Natural killer cell (primary cell): Measurements from ENCODE around the gene HUS1. TPM values are rescaled to one million over a fixed set of nuclear protein-coding genes. Genes with fewer than 3 reads are reported as not detected.

ENCODE experiments used
- ATAC-seq, 3 donors: fragments of 150-1000 bp in 2 of 3; fragments of 200-7000 bp in 1 of 3; cut with Tn5 transposase; 1 replicate in 1 of 3; 2 replicates in 2 of 3; pipeline ENCODE4 v1.10.0; 2021; ENCODE audit warnings: mild to moderate bottlenecking in 2 of 3, moderate library complexity in 2 of 3
- DNase-seq, 2 donors: peaks; one replicate each; pipeline versions ENCODE4 v3.0.0 to v3.0.0-alpha.2; 2013 to 2021; ENCODE audit warnings: mixed read lengths in 1 of 2
- H3K27ac ChIP-seq: one replicate; pipeline ENCODE4 v1.5.1; 2013; ENCODE audit warnings: mild to moderate bottlenecking, low read length
- H3K27me3 ChIP-seq: one replicate; pipeline ENCODE4 v1.6.1; 2013; ENCODE audit warnings: low read length; ENCODE audit not compliant: control insufficient read depth, insufficient read depth
- H3K36me3 ChIP-seq: one replicate; pipeline ENCODE4 v1.6.1; 2013; ENCODE audit warnings: low read length; ENCODE audit not compliant: control insufficient read depth, insufficient read depth
- H3K4me1 ChIP-seq: one replicate; pipeline ENCODE4 v1.6.1; 2013; ENCODE audit warnings: low read length; ENCODE audit not compliant: control insufficient read depth, insufficient read depth
- H3K4me3 ChIP-seq: one replicate; pipeline ENCODE4 v1.5.1; 2013; ENCODE audit warnings: low read length
- H3K9me3 ChIP-seq: one replicate; pipeline ENCODE4 v1.6.1; 2013; ENCODE audit warnings: low read length; ENCODE audit not compliant: control insufficient read depth, insufficient read depth
- H3K27ac Mint-ChIP-seq, 2 donors: one replicate each; pipeline ENCODE4 v1.8.0; 2022; ENCODE audit warnings: mild to moderate bottlenecking in 2 of 2, mixed read lengths in 2 of 2, moderate library complexity in 1 of 2
- H3K27me3 Mint-ChIP-seq, 2 donors: one replicate each; pipeline ENCODE4 v1.8.0; 2022; ENCODE audit warnings: low read depth in 2 of 2, mixed read lengths in 2 of 2
- H3K36me3 Mint-ChIP-seq: one replicate; pipeline ENCODE4 v1.8.0; 2022; ENCODE audit warnings: mixed read lengths
- H3K4me1 Mint-ChIP-seq, 2 donors: one replicate each; pipeline ENCODE4 v1.8.0; 2022; ENCODE audit warnings: mixed read lengths in 2 of 2
- H3K4me3 Mint-ChIP-seq: one replicate; pipeline ENCODE4 v1.8.0; 2022; ENCODE audit warnings: mild to moderate bottlenecking, moderate library complexity, mixed read lengths
- H3K9me3 Mint-ChIP-seq, 2 donors: one replicate each; pipeline ENCODE4 v1.8.0; 2022; ENCODE audit warnings: mixed read lengths in 2 of 2
- CTCF ChIP-seq: fragments of 200-600 bp; IDR thresholded peaks from one replicate; pipeline ENCODE4 v1.8.0; 2022; ENCODE audit warnings: antibody characterized with exemption
- WGBS: methylation state at CpG from one replicate; pipeline ENCODE4 v1.1.7; 2013; ENCODE audit warnings: missing lambda C conversion rate; ENCODE audit not compliant: insufficient coverage; 5-methylcytosine and 5-hydroxymethylcytosine counted together
- intact Hi-C: fragments of 100-400 bp; cut with micrococcal nuclease; formaldehyde crosslinking; loops from one replicate; pipeline ENCODE4 v1.14.2; 2022
- total RNA-seq, 4 donors: library from RNA; stranded (reverse); fragments of 120-200 nt in 1 of 4; gene quantifications; one replicate each; pipeline versions ENCODE4 v1.2.3 to v1.2.4, GENCODE V29; 2013 to 2022

HUS1 gene
- total RNA-seq, 3 donors from 2014 or later (not counting 1 experiment from before 2014, with no cell fraction given): 55.6 to 75.0 (median 59.3) TPM

GRCh38 chr7:47967708-47968107 lies 11.7 kb downstream of the HUS1 start:
- ATAC-seq: no peak
- H3K27ac Mint-ChIP-seq: no peak overlapping the region
- peaks cover 30% of the 10 kb centered on the region for H3K36me3 Mint-ChIP-seq
- TF ChIP-seq CTCF: no peak
- no peak overlapping the region for H3K4me3 Mint-ChIP-seq
- H3K27me3 Mint-ChIP-seq: no peaks in the 10 kb centered on the region
- intact Hi-C loops: no loop called here
- no peaks in the 10 kb centered on the region for H3K9me3 Mint-ChIP-seq
- no peak overlapping the region for H3K27ac ChIP-seq
- H3K27me3 ChIP-seq: no peaks in the 10 kb centered on the region
- H3K9me3 ChIP-seq: no peaks in the 10 kb centered on the region
- H3K4me1 ChIP-seq: peaks cover 2% of the 10 kb centered on the region
- H3K4me3 ChIP-seq: no peak overlapping the region
- no peak for DNase-seq
- 97% methylated on average over 2 of the region's 2 CpGs for WGBS
- peaks cover 85% of the 10 kb centered on the region for H3K36me3 ChIP-seq
- peaks cover 19 to 34% of the 10 kb centered on the region in 2 donors for H3K4me1 Mint-ChIP-seq

GRCh38 chr7:47967123-47967522 lies 12.3 kb downstream of the HUS1 start:
- H3K9me3 ChIP-seq: no peaks in the 10 kb centered on the region
- H3K4me1 ChIP-seq: peaks cover 2% of the 10 kb centered on the region
- 96% methylated on average over 5 of the region's 5 CpGs for WGBS
- no peak overlapping the region for H3K27ac ChIP-seq
- H3K4me3 ChIP-seq: no peak overlapping the region
- Mint-ChIP-seq H3K27me3 (no peaks in the 10 kb centered on the region), H3K36me3 (peaks cover 30% of the 10 kb centered on the region), H3K4me1 (peaks cover 19 to 34% of the 10 kb centered on the region in 2 donors), H3K4me3 (no peak overlapping the region), H3K9me3 (no peaks in the 10 kb centered on the region), H3K27ac (no peak overlapping the region)
- H3K36me3 ChIP-seq: peaks cover 85% of the 10 kb centered on the region
- DNase-seq (no peak), ATAC-seq (no peak)
- H3K27me3 ChIP-seq: no peaks in the 10 kb centered on the region
- TF ChIP-seq CTCF: no peak
- intact Hi-C loops: no loop called here

- Histone ChIP-seq H3K9me3 (no peaks in the 10 kb centered on the region), H3K27ac (no peak overlapping the region), H3K27me3 (no peaks in the 10 kb centered on the region), H3K4me1 (peaks cover 2% of the 10 kb centered on the region), H3K4me3 (no peak overlapping the region), H3K36me3 (peaks cover 83% of the 10 kb centered on the region)
- no peak overlapping the region for H3K4me3 Mint-ChIP-seq
- no peaks in the 10 kb centered on the region for H3K9me3 Mint-ChIP-seq
- DNase-seq (no peak), ATAC-seq (no peak)
- peaks cover 19 to 28% of the 10 kb centered on the region in 2 donors for H3K4me1 Mint-ChIP-seq
- no peaks in the 10 kb centered on the region for H3K27me3 Mint-ChIP-seq
- no peak overlapping the region for H3K27ac Mint-ChIP-seq
- WGBS: 47% methylated on average over 5 of the region's 5 CpGs
- TF ChIP-seq CTCF: no peak
- H3K36me3 Mint-ChIP-seq: peaks cover 42% of the 10 kb centered on the region
- intact Hi-C loops: no loop called here
Measured at GRCh38 chr7:47965456-47965855, 14.0 kb downstream of the HUS1 start.

- Histone ChIP-seq H3K4me3 (no peak overlapping the region), H3K9me3 (no peaks in the 10 kb centered on the region), H3K4me1 (no peaks in the 10 kb centered on the region), H3K27ac (no peak overlapping the region), H3K27me3 (no peaks in the 10 kb centered on the region), H3K36me3 (peaks cover 61% of the 10 kb centered on the region)
- H3K4me3 Mint-ChIP-seq: no peak overlapping the region
- H3K4me1 Mint-ChIP-seq: peaks cover 8 to 15% of the 10 kb centered on the region in 2 donors
- H3K36me3 Mint-ChIP-seq: peaks cover 29% of the 10 kb centered on the region
- intact Hi-C loops: no loop called here
- no peaks in the 10 kb centered on the region for H3K9me3 Mint-ChIP-seq
- H3K27me3 Mint-ChIP-seq: no peaks in the 10 kb centered on the region
- no peak for DNase-seq
- H3K27ac Mint-ChIP-seq: no peak overlapping the region
- TF ChIP-seq CTCF: no peak
- WGBS: 91% methylated on average over 1 of the region's 3 CpGs
- no peak for ATAC-seq
Measured at GRCh38 chr7:47962262-47962661, 17.2 kb downstream of the HUS1 start.
